Germinal center (tissue), 1 donor: ENCODE data around the gene SLC27A1.
A peak's percentile ranks its signal among the peaks of the same experiment; 100 is the strongest.
"Not testable (repeated sequence)": the region's sequence is repeated elsewhere in the genome, so short reads cannot be mapped to it uniquely, and the experiment has no call there.

ENCODE experiments used
- DNase-seq: peaks from one replicate; pipeline ENCODE4 v3.0.0; 2012; ENCODE audit warnings: mixed read lengths, low spot score

Gene SLC27A1

GRCh38 chr19:17457616-17458015 is 12.7 kb upstream of the SLC27A1 start:
- no peak for DNase-seq

DNA sequence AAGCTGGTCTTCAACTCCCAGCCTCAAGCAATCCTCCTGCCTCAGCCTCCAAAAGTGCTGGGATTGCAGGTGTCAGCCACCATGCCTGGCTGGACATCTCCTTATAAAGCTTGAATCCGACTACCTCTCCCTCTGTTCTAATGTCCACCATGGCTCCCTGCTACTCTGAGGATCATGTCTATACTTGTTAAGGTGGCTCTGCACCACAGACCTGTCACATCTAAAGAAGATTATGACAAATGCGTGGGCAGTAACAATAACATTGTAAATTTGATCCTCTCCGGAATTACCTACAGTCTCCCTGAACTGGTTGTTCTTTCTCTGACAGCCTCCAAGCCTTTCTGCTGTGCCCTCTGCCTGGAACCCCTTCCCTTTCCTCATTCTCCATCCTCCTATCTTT is 11.4 kb upstream of the SLC27A1 start:
- no peak for DNase-seq

- no peak for DNase-seq
Measured at GRCh38 chr19:17460372-17461230, 9.7 kb upstream of the SLC27A1 start, which contains the start of gene NXNL1. TSS of gene NXNL1 (minus strand) at chr19:17460926. CDS start at chr19:17460869, 57 bp downstream.

GRCh38 chr19:17466487-17466850 is 3.9 kb upstream of the SLC27A1 start:
- no peak for DNase-seq

GRCh38 chr19:17467471-17468301 is 2.6 kb upstream of the SLC27A1 start:
- no peak for DNase-seq

GRCh38 chr19:17468302-17469091 is 1.8 kb upstream of the SLC27A1 start:
- DNase-seq: no peak

DNA sequence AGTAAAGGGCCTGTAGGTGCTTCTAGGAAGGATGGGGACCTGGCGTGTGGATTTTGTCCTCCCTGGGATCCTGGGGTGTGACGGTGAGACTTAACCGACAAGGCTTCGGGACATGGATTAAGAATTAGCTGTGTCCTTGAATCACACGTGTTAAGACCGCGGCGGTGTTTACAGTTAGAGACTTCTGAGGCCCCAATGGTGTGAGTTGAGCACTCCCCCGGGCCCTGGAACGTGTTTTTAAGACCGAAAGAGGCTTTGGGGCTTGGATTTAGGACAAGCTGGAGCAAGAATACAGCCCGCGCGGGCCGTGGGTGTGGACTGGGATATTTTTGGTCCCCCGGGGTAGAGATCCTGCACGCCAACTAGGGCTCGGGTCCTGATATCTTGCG is 1.2 kb upstream of the SLC27A1 start:
- DNase-seq: no peak

GRCh38 chr19:17469481-17470067 is 750 bp upstream of the SLC27A1 start:
- peak; percentile 84 for DNase-seq

DNA sequence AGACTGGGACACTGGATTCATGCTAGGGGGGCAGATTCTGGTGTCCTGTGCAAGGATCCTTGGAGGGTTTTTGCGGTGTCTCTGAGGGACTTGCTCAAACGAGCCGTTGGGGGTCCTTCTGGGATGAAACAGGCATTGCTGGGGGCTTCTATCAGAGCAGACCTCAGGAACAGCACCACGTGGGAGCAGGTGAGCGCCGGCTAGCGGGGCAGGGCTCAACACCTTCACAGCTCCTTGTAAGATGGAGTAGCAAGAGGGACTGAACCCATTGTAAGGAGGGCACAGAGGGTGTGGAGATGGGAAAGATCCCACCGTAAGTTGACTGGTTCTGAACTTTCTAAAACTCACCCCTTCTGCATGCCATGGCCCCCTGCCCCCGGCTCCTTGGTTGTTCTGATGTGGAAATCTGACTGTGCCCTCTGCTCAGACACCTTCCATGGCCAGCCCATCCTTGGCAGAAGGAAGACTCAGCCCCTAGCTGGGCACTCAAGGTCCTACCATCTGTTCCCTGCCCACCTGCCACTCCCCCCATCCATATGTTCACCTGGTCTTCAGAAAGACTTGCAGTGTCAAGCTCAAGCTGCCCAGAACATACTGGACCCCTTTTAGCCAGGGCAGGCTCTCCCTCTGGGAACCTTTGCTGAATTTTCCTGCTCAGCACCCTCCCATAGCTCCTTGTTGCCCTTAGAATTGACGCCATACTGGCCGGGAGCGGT is 1.2 kb downstream of the SLC27A1 start:
- no peak for DNase-seq

GRCh38 chr19:17473041-17473440 is 2.7 kb downstream of the SLC27A1 start:
- DNase-seq: no peak

DNA sequence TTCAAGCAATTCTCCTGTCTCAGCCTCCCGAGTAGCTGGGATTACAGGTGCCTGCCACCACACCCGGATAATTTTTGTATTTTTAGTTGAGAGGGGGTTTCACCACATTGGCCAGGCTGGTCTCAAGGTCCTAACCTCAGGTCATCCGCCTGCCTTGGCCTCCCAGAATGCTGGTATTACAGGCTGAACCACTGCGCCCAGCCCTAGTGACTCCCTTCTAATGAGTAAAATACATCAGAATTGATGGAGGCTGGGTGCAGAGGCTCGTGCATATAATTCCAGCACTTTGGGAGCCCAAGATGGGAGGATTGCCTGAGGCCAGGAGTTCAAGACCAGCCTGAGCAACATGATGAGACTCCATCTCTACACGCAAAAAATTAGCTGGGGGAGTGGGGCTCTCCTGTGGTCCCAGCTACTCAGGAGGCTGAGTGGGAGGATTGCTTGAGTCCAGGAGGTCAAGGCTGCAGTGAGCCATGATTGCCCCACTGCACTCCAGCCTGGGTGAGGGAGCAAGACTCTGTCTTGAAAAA is 4.8 kb downstream of the SLC27A1 start:
- DNase-seq: not testable (repeated sequence)

DNA sequence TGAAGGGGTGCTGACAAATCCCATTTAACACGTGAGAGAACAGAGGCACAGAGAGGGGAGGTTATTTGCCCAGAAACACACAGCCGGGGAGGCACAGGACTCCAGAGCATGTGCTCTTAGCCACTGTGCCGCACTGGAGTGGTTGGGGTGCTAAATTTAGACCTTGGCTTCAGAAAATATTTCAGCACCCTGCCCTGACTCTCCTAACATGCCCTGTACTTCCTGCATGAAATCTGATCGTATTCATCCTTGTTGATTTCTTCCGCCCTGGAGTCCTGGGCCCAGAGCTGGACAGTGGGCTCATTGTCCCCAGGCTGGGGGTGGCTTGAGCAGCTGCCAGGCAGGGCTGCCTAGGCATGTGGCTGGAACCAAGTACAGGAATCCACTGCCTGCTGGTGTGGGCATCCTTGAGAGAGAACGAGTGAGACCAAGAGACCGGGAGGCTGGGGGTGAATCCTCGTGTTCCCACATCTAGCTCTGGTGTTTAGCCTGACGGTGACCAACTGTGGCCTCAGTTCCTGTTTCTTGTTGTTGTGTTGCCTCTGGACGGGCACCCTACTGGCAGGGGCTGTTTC is 5.3 kb downstream of the SLC27A1 start:
- no peak for DNase-seq

- DNase-seq: no peak
Measured at GRCh38 chr19:17479325-17479791, 9.0 kb downstream of the SLC27A1 start.

GRCh38 chr19:17481986-17482385 is 11.7 kb downstream of the SLC27A1 start:
- no peak for DNase-seq

DNA sequence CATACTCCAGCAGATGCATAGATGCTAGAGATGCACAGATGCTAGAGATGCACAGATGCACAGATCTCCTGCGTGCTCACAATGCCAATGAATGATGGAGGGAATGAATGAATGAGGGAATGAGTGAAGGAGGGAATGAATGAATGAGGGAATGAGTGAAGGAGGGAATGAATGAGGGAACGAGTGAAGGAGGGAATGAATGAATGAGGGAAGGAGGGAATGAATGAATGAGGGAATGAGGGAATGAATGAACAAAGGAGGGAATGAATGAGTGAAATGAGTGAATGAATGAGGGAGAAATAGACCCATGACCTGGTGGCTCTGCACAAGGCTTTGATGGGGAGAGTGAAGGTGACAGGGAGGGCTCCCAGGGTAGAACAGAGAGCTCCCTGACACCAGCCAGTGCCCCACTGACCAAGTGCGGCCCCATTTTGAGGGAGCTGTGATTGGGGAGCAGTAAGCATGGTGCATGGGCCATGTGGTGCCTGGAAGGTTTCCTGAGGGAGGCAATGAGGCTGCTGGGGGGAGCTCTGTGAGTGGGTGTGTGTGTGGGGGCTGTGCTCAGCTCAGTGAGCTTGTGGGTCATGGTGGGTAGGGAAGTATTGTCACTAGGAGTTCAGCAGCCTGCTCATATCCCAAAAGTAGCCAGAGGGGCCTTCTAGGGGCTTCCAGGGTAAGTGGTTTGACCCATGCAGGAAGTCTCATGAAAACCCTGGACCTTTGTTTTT is 12.7 kb downstream of the SLC27A1 start:
- DNase-seq: no peak

DNA sequence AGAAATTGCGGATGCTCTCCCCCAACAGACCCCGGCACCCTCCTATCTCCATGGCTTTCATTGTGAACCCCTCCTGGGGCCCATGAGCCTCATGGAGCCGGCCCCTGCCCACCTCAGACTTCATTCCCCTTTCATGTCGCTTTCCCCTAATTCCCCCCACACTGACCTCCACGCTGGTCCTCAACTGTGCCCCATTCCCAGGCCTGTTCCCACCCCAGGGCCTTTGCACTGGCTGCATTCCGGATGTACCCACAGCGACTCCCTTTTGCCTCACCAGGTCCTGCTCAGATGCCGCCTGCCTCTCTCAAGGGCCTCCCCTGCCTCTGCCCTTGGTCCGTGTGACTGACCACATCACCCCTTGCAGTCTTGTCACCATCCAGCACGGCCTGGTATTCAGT is 13.3 kb downstream of the SLC27A1 start:
- DNase-seq: no peak

DNA sequence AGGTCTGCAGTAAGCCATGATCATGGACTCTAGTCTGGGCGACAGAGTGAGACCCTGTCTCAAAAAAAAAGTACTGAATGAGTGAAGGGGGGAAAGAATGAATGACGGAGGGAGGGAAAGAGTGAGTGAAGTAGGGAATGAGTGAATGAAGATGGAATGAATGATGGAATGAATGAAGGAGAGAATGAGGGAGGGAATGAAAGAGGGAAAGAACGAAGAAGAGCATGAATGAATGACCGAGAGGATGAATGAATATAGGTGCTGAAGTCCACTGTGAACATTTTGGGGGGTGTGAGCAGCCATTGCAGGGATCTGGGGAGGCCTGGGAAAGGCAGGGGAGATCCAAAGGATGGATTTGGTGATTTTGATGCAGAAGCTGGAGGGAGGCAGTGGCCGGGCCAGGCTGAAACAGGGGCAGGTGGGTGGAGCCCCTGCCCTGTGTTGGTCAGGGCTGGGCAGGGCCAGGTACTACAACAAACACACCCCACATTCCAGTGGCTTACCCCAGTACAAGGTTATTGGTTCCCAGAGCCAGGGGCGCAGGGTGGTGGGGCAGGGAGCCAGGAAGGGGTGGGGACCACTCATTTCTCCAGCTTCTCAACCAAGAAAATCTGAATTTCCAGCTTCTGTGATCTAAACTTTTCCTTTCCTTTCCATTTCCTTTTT is 14.3 kb downstream of the SLC27A1 start:
- no peak for DNase-seq

GRCh38 chr19:17486545-17487240 is 16.4 kb downstream of the SLC27A1 start:
- DNase-seq: no peak
